GM19397 (cell line): Measurements from ENCODE around the gene CDH23.

Source experiments
- ATAC-seq: cut with Tn5 transposase; IDR thresholded peaks from one replicate; pipeline ENCODE4 v1.9.1; 2021; ENCODE audit warnings: mild to moderate bottlenecking, moderate library complexity; ENCODE audit not compliant: unreplicated experiment

The CDH23 gene

GRCh38 chr10:71818674-71819260 is 422.0 kb downstream of the CDH23 start:
- ATAC-seq: no peak

GRCh38 chr10:71819441-71819861 is 422.7 kb downstream of the CDH23 start:
- no peak for ATAC-seq

- ATAC-seq: no peak
These were observed 423.3 kb downstream of the CDH23 start for GRCh38 chr10:71819985-71820384.

- no peak for ATAC-seq
These were observed 424.2 kb downstream of the CDH23 start for GRCh38 chr10:71820966-71821365.

GRCh38 chr10:71821909-71822763 is 425.4 kb downstream of the CDH23 start:
- ATAC-seq: no peak

- no peak for ATAC-seq
These were observed 426.6 kb downstream of the CDH23 start for GRCh38 chr10:71823356-71823755.

- ATAC-seq: no peak
These were observed 427.6 kb downstream of the CDH23 start for GRCh38 chr10:71824333-71824732.

- no peak for ATAC-seq
These were observed 428.5 kb downstream of the CDH23 start for GRCh38 chr10:71825217-71825616.

GRCh38 chr10:71827852-71828251 is 431.1 kb downstream of the CDH23 start:
- no peak for ATAC-seq

GRCh38 chr10:71828702-71829101 is 432.0 kb downstream of the CDH23 start:
- ATAC-seq: no peak

- ATAC-seq: no peak
These were observed 432.5 kb downstream of the CDH23 start for GRCh38 chr10:71829171-71829570.

GRCh38 chr10:71829896-71830295 is 433.2 kb downstream of the CDH23 start:
- no peak for ATAC-seq

GRCh38 chr10:71830726-71831125 is 434.0 kb downstream of the CDH23 start:
- no peak for ATAC-seq

GRCh38 chr10:71831646-71832552 is 435.2 kb downstream of the CDH23 start:
- no peak for ATAC-seq

- ATAC-seq: no peak
These were observed 436.2 kb downstream of the CDH23 start for GRCh38 chr10:71832967-71833366.

GRCh38 chr10:71833451-71834342 is 437.0 kb downstream of the CDH23 start:
- ATAC-seq: no peak

GRCh38 chr10:71834343-71834674 is 437.6 kb downstream of the CDH23 start:
- no peak for ATAC-seq

GRCh38 chr10:71835671-71836595 is 439.2 kb downstream of the CDH23 start:
- peak; percentile 81 for ATAC-seq

GRCh38 chr10:71836596-71836974 is 439.9 kb downstream of the CDH23 start:
- ATAC-seq: peak; percentile 27
